ENCODE measurements around the gene KRTAP10-4.
"Not testable (repeated sequence)": the region's sequence is repeated elsewhere in the genome, so short reads cannot be mapped to it uniquely, and the experiment has no call there.

KRTAP10-4 gene

DNA sequence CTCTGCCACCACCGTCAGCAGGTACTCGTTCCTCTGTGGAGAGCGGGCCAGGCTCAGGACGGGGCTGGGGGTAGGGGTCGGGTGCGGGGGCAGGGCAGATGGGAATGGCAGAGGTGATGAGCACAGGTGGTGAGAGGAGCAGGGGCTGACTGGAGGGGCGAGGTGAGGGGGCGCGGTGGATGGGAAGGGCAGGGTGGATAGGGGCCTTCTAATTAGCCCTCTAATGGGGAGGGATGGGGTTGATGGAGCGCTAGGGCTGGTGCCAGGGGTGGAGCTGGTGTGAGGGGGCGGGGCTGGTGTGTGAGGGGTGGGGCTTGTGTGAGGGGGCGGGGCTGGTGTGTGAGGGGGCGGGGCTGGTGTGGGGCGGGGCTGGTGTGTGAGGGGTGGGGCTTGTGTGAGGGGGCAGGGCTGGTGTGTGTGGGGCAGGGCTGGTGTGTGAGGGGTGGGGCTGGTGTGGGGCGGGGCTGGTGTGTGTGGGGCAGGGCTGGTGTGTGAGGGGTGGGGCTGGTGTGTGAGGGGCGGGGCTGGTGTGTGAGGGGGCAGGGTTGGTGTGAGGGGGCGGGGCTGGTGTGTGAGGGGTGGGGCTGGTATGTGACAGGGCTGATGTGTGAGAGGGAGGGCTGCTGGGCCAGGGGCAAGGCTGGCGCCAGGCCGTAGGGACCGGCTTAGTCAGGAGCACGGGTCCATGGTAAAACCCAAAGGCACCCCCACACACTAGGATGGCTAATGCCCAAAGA lies 39.5 kb upstream of the KRTAP10-4 start:
- no peak for DNase-seq

DNA sequence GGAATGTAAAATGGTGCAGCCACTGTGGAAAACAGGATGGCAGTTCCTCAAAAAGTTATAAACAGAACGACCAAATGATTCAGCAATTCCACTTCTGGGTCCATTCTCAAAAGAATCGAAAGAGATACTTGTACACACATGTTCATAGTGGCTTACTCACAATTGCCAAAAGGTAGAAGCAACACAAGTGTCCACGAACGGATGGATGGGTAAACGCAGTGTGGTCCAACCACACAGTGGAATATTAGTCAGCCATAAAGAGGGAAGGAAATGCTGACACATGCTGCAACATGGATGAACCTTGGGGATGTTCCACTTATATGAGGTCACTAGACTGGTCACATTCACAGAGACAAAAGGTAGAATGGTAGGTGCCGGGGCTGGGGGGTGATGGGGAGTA lies 38.8 kb upstream of the KRTAP10-4 start:
- no peak for DNase-seq

DNA sequence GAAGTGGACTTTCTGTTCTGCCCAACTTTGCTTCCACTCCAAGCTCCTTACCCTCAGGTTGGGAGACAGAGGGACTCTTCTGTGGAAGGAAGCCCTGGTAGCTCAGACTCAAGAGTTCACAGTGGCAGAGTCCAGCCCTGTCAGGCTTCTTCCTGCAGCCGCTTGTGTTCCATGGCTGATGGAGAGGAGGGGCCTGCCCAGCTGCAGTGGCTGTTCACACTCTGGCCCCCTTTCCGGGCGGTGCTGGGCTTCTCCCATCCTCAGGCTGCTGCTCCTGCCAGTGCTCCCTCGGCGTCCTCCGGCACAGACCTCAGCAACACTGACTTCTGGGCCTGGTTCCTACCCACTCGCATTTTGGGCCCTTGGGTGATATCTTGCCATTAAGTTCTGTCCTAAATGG lies 37.6 kb upstream of the KRTAP10-4 start:
- no peak for DNase-seq

DNA sequence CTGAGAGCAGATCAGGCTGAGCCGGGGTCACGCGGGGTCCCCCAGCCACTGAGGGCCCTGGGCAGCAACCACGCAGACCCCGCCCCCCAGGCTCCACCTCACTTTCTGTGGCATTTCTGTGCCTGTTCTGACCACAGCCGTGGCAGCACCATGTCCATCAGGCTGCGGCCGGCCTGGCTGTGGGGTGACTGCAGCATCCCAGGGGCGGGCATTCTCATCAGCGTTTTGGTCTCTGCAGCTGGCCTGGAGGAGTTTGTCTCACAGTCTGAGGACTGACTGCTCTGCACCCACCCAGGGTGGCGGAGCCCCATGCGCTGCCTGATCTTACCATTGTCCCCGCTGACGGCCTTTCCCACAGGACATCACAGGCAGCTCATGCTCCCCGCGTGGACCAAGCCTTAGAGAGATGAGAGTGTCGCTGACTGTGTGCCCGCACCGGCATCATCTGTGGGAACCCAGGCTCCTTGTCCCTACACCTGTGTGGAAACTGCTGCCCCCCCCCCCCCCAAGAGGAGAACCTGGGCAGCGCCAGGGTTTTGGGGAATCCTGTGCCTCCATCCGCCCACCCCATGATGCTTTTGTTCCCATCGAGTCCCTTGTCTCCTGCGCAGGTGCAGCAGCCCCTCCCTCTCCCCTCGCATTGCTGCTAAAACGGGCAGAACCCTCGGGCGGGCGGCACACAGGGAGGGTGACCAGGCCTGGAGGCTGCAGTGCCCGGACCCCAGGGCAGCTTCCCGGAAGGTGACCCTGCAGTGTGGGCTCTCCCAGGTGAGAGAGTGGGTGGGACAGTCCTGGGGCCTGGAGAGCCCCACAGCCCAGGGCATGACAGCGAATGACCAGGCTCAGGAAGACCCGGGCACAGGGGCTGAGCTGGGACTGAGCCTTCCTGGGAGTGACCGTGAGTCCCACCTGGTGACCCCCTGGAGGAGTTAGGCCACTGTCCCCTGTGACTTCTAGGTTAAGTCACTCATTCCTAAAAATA lies 35.3 kb upstream of the KRTAP10-4 start:
- DNase-seq = no peak

DNA sequence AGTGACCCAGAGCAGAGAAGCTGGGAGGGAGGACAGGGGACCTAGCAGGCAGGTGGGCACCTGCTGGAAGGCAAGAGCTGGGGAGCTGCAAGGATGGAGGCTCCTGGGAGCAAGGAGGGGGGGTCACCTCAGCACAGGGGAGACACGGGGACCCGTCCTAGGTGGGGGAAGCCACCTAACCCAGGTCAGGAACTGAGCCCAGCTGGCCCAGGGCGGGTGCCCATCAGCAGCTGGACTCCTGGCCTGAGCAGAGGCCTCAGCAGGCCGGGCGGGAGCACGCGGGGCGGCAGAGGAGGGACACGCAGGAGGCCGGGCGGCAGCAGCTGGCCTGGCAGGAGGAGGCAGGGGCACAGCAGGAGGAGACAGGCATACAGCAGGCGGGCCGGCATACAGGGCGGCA lies 34.5 kb upstream of the KRTAP10-4 start:
- no peak for DNase-seq

DNA sequence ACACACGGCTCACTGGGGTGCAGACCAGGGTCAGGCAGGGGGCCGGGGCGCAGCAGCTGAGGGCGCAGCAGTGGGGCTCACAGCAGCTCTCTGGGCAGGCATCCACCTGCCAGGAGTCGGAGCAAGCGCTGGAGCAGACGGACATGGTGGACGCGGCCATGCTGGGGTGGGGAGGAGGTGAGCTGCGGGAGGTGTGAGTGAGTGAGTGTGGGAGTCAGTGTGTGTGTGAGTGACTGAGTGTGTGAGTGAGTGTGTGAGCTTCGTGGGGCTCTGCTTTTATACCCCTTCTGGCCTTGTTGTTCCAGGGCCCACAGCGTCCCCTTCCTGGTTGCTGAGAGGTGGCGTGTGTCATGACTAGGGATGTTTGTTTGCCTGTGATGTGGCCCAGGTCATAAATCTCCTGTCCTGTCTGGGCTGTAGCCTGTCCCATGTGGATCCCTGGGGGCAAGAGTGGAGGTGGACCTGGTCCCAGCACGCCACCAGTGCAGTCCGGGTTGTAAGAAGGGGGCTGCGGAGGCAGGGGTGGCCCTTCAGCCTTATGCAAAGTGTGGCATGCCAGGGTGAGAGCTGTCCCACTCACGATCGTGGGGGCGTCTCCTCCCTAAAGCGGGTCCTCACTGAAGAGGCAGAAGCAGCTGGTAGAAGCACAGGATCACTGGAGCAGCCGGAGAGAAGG lies 33.4 kb upstream of the KRTAP10-4 start, which contains the start of gene KRTAP10-1:
KRTAP10-1 (minus strand) TSS at position 205 of the 676 bp plus-strand sequence; CDS start at position 160, 45 bp downstream.
- no peak for DNase-seq

DNA sequence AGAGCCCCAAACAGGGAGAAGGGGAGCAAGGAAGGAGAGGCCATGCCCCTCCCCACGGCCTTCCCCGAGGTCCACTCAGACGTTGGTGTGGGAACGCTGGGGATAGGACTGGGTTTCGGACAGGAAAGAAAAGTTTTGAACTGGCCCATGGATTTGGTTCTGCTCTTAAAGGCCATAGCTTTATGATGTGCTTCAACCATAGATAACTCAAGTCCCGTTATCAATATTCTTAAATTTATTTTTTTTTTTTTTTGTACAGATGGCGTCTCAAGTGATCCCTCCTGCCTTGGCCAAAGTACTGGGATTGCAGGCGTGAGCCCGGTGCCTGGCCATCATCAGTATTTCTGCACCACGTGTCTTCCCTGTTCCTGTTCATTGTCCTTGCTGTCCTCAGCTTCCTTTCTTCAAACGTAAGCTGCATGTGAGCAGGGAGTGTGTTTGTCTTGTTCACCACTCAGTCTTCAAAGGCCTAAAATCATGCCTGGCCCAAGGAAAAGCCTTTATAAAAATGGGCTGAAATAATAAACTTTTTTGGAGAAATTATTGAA lies 32.7 kb upstream of the KRTAP10-4 start:
- no peak for DNase-seq

DNA sequence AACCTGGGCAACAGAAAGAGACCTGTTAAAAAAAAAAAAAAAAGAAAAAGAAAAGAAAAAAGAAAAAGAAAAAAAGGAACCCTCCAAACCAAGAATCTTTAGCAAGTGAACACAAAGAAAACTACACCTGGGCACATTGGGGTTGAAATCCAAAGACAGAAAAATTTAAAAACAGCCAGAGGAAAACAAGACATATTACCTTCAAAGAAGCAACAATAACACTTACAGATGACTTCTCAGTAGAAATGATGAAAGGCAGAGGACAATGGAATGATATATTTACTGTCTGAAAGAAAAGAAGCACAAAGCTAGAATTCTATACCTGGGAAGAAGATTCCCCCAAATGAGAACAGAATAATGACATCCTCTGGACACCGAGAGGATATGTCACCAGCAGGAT lies 30.8 kb upstream of the KRTAP10-4 start:
- DNase-seq = no peak

DNA sequence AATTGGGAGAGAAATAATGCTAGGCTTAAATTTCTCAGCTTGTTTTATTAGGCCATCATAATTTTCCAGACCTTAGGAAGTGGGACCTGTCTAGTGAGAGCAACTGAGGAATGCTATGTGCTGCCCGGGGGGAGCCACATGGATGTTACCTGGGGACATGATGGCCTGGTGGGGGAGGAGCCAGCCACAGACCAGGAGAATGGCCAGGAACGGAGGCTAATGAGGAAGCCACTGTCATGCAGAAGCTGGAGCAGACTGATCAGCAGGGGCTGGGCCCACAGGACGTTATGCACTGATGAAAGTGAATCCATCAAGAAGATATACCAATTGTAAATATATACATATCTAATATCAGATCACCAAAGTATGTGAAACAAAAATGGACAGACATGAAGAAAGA lies 29.0 kb upstream of the KRTAP10-4 start:
- DNase-seq = no peak

DNA sequence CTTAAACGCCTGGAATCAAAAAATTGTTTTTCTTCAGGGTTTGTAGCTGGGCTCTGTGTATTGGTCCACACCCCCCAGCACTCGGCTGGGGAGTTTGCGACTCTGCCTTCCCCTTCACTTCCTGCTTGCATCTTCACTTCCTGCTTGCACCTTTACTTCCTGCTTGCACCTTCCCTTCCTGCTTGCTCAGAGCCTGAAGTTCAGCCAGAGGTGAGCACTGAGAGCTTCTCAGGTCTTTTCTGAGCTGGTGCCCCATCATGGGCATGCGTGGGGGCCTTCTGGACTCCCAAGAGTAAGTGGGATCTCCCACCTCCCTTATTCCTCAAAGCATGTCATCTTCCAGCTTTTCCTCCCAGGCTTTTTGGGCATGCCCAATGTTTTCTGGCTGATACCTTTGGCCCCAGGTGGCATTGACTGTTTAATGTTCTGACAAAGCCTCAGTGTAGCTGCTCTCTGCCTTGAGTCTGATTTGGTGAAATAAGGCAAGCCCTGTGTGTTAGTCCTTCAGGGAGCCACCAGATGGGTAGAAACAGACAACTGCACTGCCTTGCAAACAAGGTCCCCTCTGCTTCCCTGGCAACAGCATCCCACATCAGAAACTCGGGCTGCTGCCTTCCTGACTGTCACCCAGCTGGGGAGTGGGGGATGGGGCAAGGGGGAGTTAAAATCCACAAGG lies 25.7 kb upstream of the KRTAP10-4 start:
- no peak for DNase-seq

DNA sequence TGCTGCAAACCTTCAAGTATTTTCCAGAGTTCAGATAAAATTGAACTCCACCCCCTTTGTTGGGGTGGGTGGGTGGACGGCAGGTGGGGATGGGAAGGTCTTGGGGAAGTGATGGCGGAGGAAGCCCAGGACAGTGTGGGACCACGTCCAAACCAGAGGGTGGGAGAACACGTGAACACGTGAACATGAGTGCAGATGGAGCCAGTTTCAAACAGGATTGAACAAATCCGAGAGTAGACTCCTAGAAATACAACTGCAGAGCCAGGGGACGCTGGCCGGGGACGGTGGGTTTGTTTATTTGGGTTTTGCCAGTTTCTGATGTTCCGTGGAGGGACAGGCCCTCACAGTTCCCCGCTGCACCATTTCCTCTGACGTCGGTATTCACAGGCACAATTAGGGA lies 25.1 kb upstream of the KRTAP10-4 start:
- DNase-seq = no peak

DNA sequence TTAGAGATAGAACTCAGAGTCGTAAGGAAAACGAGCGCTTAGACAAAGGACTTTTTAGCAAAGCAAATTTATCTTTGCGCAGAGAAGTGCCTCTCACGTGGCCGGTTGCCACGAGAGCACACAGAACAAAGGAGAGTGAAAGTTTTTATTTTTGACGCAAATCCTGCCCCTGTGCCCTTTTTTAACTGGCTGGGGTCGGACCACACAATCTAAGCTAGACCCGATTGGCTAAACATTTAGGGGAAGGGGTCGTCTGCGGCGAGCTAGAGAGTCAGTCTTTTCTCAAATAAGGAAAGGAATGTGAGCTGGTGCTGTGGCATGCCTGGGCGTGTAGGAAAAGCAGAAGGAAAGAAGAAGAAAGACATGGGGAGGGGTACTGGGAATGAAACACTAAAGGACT lies 24.6 kb upstream of the KRTAP10-4 start:
- DNase-seq = no peak

DNA sequence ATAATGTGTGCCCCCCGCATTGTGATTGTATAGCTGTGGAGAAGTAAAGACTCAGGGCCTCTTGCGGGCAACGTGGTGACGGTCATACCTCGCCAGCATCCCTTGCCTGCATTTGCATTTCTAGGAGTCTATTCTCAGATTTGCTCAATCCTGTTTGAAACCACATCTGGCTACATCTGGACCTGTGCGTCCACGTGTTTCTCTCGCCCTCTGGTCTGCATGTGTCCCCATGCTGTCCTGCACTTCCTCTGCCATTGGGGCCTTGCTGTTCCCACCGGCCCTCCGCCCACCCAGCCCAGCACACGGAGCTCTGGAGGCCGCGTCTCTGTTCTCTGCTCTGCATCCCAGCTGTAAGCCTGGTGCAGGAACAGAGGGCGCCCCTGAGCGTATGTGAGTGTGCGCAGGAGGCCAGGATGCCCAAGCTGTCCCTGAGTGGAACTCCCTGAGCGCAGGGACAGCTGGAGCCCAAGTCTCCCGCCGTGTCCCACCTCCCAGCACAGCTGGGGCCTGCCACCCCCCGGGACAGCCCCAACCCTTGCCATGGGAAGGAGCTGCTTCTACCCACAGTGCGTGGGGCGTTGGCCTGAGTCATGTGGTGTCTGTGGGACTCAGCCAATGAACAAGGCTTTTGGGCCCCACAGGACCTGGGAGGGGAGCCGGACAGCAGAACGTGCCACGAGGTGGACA lies 23.9 kb upstream of the KRTAP10-4 start:
- DNase-seq = no peak

DNA sequence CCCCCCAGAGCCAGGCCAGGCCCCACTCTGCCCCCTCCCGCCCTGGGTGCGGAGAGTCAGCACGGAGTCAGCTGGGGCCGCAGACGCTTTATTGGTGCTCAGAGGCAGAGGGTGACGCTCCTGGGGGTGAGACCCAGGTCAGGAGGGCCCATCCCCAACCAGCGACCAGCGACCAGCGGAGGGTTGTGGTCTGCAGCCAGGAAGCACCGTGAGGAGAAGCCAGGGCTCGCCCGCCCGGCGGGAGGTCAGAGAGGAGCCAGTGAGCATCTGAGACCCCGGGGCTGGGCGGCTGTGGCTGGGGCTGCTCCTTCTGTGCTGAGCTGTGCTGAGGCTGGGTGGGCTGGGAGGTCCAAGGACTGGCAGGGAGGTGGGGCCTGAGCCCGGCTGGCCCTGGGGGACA lies 23.2 kb upstream of the KRTAP10-4 start:
- DNase-seq = not testable (repeated sequence)

DNA sequence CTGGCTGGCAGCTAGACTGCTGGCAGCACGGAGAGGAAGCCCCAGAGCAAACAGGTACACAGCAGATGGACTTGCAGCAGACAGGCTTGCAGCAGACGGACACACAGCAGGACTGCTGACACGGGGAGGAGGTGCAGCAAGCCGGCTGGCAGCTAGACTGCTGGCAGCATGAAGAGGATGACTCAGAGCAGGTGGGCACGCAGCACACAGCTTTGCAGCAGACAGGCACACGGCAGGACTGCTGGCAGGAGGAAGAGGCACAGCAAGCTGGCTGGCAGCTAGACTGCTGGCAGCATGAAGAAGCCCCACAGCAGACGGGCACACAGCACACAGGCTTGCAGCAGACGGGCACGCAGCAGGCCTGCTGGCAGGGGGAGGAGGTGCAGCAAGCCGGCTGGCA lies 22.7 kb upstream of the KRTAP10-4 start:
- no peak for DNase-seq

DNA sequence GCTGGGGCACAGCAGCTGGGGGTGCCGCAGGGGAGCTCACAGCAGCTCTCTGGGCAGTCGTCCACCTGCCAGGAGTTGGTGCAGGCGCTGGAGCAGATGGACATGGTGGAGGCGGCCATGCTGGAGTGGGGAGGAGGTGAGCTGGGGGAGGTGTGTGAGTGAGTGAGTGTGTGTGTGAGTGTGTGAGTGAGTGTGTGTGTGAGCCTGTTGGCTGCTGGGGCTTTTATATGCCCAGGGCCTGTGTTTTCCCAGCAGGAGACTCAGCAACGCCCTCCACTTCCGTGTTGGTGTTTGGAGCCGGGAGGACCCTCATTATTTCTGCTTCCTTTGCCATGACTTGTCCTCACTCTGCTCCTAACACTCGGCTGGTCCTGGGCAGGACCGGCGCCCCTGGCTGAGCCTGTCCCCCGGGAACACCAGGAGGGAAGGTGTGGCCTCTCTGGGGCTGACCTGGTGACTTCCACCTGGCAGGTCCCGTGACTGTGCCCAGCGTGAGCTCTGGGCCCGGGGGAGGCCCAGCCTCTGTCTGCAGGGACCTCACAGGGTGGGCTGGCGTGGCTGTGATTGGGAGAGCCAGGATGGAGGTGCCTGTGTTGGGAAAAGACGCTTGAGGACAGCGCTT lies 22.1 kb upstream of the KRTAP10-4 start, which contains the start of gene KRTAP10-2:
KRTAP10-2 (minus strand) TSS at position 166 of the 622 bp plus-strand sequence; CDS start at position 119, 47 bp downstream.
- DNase-seq = no peak

DNA sequence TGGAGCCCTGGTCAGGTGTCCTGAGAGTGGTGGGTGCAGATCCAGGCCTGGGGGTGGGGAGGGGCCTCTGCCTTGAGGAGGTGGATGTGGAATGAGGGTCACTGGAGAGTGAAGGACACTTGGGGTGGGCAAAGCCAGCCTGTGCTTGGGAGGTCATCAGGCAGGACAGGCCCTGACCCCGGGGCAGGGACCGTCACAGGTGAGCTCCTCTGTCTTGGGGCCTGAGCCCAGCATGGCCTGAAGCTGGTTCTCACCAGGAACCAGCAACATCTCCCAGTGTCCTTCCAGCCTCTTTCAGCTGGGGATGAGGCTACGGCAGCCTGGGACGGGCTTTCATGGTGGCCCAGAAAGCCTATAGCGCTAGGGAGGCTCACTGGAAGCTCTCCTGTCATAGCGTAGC lies 21.4 kb upstream of the KRTAP10-4 start:
- DNase-seq = no peak

DNA sequence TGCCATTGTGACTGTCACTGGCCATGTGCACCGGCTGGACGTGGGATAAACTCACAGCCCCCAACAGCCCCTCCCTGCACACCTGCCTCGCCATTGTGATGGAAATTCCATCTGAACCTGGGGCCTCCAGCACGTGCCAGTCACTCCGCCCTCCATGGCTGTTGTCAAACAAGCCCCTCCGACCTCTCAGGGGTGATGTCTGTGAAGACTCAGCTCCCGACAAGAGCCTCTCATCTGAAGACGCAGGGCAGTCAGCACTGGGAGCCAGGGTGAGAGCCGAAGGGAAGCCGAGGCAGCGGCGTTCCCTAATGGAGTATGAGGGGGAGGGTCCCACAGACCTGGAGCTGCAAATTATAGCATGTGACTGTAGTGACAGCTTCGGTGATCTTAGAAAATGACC lies 20.8 kb upstream of the KRTAP10-4 start:
- no peak for DNase-seq

DNA sequence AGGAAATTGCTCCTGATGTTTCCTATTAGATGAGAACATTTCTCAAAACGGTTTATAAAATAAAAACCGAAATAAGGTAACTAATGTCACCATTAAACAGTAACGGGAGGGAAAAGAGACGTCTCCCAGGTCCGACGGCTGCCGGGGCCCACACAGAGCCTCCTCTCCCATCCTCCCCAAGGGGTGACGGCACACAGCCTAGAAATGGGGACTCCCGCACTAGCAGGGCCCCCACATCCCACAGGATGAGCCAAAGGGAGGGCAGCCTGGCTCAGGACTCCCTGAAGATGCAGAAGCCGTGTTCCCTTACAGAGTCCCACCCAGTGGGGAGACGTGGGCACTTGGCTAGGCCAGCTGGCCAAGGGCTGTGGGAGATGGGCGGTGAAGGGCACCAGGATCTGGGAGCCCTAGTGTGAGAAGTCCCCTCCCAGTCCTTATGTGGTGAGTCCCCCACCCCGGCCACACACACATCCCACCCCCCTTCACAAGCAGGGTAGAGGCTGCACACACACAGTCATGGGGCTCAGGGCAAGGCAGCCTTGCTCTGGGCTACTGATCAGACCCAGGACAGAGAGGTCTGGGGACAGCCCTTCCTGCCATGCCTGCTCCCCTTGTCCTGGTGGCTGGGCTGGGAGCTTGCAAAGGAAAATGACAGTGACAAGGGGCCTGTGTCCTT lies 18.2 kb upstream of the KRTAP10-4 start:
- no peak for DNase-seq

DNA sequence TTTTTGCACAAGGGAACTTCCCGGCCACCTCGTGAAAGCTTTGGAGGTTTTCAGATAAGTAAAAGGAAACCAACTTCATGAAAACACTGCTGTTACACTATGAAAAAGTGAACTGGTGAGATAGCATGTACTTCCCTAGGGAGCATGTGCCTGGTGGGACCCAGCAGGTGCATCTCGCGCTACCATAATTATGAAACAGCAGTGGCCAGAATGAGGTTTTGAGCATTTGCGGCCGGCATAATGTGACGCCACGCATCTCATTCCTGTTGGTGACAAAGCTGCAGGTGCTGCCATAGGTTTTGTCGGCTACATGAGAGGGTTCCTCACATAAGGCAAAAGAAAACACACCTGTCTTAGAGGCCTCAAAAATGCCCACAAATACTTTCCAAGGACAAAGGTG lies 16.6 kb upstream of the KRTAP10-4 start:
- no peak for DNase-seq

Measured in right kidney (tissue), 1 donor.